Large intestine (tissue), 3 donors: Measurements from ENCODE around the gene LUC7L3. TPM values are rescaled to one million over a fixed set of nuclear protein-coding genes. Genes with fewer than 3 reads are reported as not detected.
"Not testable (repeated sequence)": the region's sequence is repeated elsewhere in the genome, so short reads cannot be mapped to it uniquely, and the experiment has no call there.

ENCODE experiments used
- DNase-seq, 2 donors: peaks; one replicate each; pipeline versions ENCODE4 v3.0.0 to v3.0.0-alpha.2; 2013
- H3K27ac ChIP-seq: one replicate; pipeline ENCODE4 v1.5.1; 2013; ENCODE audit warnings: low read length
- H3K27me3 ChIP-seq: 2 replicates; pipeline ENCODE4 v1.6.1; 2013; ENCODE audit warnings: low read length; ENCODE audit not compliant: control insufficient read depth, insufficient read depth
- H3K36me3 ChIP-seq: 2 replicates; pipeline ENCODE4 v1.6.1; 2013; ENCODE audit warnings: low read length; ENCODE audit not compliant: control insufficient read depth, insufficient read depth
- H3K4me1 ChIP-seq: one replicate; pipeline ENCODE4 v1.6.1; 2013; ENCODE audit warnings: low read length; ENCODE audit not compliant: control insufficient read depth, insufficient read depth
- H3K4me3 ChIP-seq: one replicate; pipeline ENCODE4 v1.5.1; 2013; ENCODE audit warnings: low read length
- H3K9me3 ChIP-seq: one replicate; pipeline ENCODE4 v1.6.1; 2013; ENCODE audit warnings: mild to moderate bottlenecking, low read depth, low read length, moderate library complexity; ENCODE audit not compliant: control insufficient read depth
- WGBS: methylation state at CpG from one replicate; pipeline ENCODE4 v1.1.5; 2013; ENCODE audit warnings: low lambda C conversion rate; ENCODE audit not compliant: insufficient coverage; 5-methylcytosine and 5-hydroxymethylcytosine counted together
- polyA plus RNA-seq: library from polyadenylated mRNA; unstranded; fragments of 120-200 nt; gene quantifications from one replicate; pipeline ENCODE4 v1.2.1, GENCODE V29; 2013

Gene LUC7L3
- polyA plus RNA-seq, 1 donor, result 273 TPM

DNA sequence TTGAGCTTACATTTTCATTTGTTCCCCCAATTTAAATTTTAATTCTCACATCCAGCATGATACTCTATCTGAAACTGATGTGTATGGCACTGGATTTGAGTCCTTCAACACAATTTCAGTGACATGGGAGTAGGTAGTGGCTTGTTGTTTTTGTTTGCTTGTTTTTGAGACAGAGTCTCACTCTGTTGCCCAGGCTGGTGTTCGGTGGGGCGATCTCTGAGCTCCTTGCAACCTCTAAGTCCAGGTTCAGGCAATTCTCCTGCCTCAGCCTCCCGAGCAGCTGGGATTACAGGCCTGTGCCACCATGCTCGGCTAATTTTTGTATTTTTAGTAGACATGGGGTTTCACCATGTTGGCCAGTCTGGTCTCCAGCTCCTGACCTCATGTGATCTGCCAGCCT, 10.3 kb upstream of the LUC7L3 start:
- not testable (repeated sequence) for H3K9me3 ChIP-seq, H3K36me3 ChIP-seq, H3K4me3 ChIP-seq, DNase-seq, H3K27me3 ChIP-seq
- Histone ChIP-seq H3K27ac (peak overlapping the region; percentile 82), H3K4me1 (peaks cover 13% of the 10 kb centered on the region)
- no CpG with 5 or more reads among the region's 4 CpGs for WGBS

DNA sequence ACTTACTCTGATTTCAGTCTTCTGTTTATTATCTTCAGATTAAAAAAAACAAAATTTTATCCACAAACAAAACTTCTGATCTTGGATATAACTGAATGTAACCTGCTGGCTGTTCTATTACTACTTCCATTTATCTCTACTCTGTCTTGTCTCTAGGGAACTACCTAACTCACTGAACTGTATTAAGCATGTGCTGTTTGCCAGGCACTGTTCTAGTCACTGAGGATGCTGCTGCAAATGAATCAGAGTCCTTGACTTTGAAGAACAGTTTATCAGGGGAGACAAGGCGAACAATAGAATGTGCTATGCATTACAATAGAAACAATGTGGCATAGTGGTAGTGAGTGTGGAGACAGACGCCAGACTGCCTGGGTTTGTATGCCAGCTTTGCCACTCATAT, 9.4 kb upstream of the LUC7L3 start:
- no peaks in the 10 kb centered on the region for H3K9me3 ChIP-seq
- no peak for DNase-seq
- H3K27ac ChIP-seq, result no peak overlapping the region
- H3K36me3 ChIP-seq, result peaks cover 1% of the 10 kb centered on the region
- no peak overlapping the region for H3K4me3 ChIP-seq
- WGBS, result no CpG with 5 or more reads among the region's 2 CpGs
- H3K4me1 ChIP-seq, result peaks cover 13% of the 10 kb centered on the region
- H3K27me3 ChIP-seq, result no peaks in the 10 kb centered on the region

DNA sequence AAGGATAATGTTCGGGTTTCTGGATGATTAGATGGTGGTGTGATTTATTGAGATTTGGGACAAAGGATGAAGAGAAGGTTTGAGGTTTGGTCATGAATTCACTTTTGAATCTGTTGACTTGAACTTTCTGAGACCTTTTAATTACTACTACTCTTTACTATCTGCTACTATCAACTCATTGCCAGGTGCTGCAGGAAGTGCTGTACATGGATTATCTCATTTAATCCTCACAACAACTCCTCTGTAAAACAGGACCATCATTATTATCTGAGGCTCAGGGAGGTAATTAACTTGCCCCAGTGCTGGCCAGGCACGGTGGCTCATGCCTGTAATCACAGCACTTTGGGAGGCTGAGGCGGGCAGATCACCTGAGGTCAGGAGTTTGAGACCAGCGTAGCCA, 8.8 kb upstream of the LUC7L3 start:
- H3K4me1 ChIP-seq, result peaks cover 13% of the 10 kb centered on the region
- H3K4me3 ChIP-seq, result no peak overlapping the region
- no peaks in the 10 kb centered on the region for H3K27me3 ChIP-seq
- H3K9me3 ChIP-seq, result no peaks in the 10 kb centered on the region
- H3K27ac ChIP-seq, result no peak overlapping the region
- WGBS, result no CpG with 5 or more reads among the region's 4 CpGs
- DNase-seq, result no peak
- no peaks in the 10 kb centered on the region for H3K36me3 ChIP-seq

DNA sequence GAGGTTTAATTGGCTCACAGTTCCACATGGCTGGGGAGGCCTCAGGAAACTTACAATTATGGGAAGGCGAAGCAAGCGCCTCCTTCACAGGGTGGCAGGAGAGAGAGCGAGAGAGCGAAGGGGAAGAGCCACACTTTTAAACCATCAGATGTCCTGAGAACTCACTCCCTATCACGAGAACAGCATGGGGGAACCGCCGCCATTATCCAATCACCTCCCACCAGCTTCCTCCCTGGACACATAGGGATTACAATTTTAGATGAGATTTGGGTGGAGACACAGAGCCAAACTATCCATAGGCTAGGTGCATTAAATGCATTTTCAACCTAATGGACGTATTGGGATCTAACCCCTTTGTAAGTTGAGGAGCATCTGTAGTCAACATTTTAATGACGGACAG, 6.8 kb upstream of the LUC7L3 start:
- Histone ChIP-seq H3K27me3 (no peaks in the 10 kb centered on the region), H3K4me3 (no peak overlapping the region), H3K9me3 (no peaks in the 10 kb centered on the region), H3K27ac (no peak overlapping the region), H3K4me1 (peaks cover 13% of the 10 kb centered on the region), H3K36me3 (no peaks in the 10 kb centered on the region)
- WGBS, result 84% methylated on average over 2 of the region's 9 CpGs
- DNase-seq, result no peak

GRCh38 chr17:50715471-50715870, 3.9 kb upstream of the LUC7L3 start:
- no peak for DNase-seq
- Histone ChIP-seq H3K9me3 (no peaks in the 10 kb centered on the region), H3K27ac (no peak overlapping the region), H3K4me1 (peaks cover 3% of the 10 kb centered on the region), H3K4me3 (no peak overlapping the region), H3K27me3 (no peaks in the 10 kb centered on the region), H3K36me3 (no peaks in the 10 kb centered on the region)
- WGBS, result no CpG with 5 or more reads among the region's 3 CpGs

DNA sequence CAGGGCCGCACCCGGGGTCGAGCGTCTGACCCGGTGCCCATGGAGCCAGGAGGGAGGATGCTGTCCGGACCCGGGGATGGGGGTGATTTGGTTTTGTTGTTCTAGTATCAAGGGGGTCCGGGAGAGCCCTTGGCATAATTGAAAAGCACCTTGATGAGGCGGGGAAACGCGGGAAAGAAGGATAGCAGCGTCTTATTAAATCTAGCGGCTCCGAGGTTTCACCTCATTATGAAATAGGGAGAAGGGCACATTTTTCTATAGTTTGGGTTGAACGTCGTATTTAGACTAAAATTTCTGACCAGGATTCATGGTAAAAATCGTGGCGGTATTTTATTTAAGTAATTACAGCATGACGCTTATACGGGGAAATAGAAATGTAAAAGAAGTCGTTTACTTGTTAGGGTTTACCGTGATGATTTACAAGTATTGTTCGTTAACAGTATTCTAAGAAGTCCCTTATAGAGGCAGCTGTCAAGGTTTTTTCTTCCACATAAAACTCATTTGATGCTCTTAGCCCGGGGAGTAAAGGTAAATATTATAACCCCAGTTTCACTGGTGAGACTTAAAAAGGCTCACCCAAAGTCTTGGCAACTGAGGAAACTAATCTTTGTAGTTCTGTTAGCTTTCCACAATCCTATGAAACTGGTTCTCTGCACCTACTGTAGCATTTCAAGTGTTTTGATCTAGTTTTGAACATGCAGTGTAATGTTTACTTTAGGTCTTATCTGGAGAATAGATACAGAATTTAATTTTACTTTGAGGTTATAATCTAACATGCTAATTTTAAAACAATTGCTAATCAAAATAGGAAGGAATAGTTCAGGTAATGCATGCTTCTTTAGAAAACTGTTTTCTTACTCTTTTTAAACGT, 756 bp downstream of the LUC7L3 start:
- Histone ChIP-seq H3K27me3 (no peaks in the 10 kb centered on the region), H3K9me3 (no peaks in the 10 kb centered on the region), H3K4me1 (peaks cover 19% of the 10 kb centered on the region), H3K36me3 (no peaks in the 10 kb centered on the region), H3K27ac (peak overlapping the region; percentile 98), H3K4me3 (peak overlapping the region; percentile 80)
- no peak for DNase-seq
- WGBS, result 2% methylated on average over 8 of the region's 25 CpGs

- H3K4me1 ChIP-seq, result peaks cover 27% of the 10 kb centered on the region
- 6% methylated on average over 2 of the region's 7 CpGs for WGBS
Observed at GRCh38 chr17:50721194-50722010, 2.0 kb downstream of the LUC7L3 start.

GRCh38 chr17:50722746-50723145, 3.3 kb downstream of the LUC7L3 start:
- 40% methylated on average over 1 of the region's 3 CpGs for WGBS
- Histone ChIP-seq H3K27ac (no peak overlapping the region), H3K4me3 (no peak overlapping the region), H3K4me1 (peaks cover 30% of the 10 kb centered on the region), H3K27me3 (no peaks in the 10 kb centered on the region), H3K9me3 (no peaks in the 10 kb centered on the region), H3K36me3 (no peaks in the 10 kb centered on the region)
- no peak for DNase-seq

More at GRCh38 chr17:50721194-50722010, 2.0 kb downstream of the LUC7L3 start:
- no peaks in the 10 kb centered on the region for H3K27me3 ChIP-seq
- H3K27ac ChIP-seq, result peak overlapping the region; percentile 98
- no peaks in the 10 kb centered on the region for H3K36me3 ChIP-seq
- peak overlapping the region; percentile 80 for H3K4me3 ChIP-seq
- peak; percentile 59 to 84 for DNase-seq
- H3K9me3 ChIP-seq, result no peaks in the 10 kb centered on the region

- H3K27me3 ChIP-seq, H3K27ac ChIP-seq, H3K4me3 ChIP-seq, H3K36me3 ChIP-seq, H3K9me3 ChIP-seq, DNase-seq: not testable (repeated sequence)
- H3K4me1 ChIP-seq, result peaks cover 29% of the 10 kb centered on the region
- WGBS, result 100% methylated on average over 1 of the region's 6 CpGs
Observed at GRCh38 chr17:50724622-50725021, 5.2 kb downstream of the LUC7L3 start.

GRCh38 chr17:50725769-50726655, 6.6 kb downstream of the LUC7L3 start:
- Histone ChIP-seq H3K27me3 (no peaks in the 10 kb centered on the region), H3K4me1 (peaks cover 29% of the 10 kb centered on the region), H3K4me3 (no peak overlapping the region), H3K36me3 (no peaks in the 10 kb centered on the region), H3K27ac (no peak overlapping the region), H3K9me3 (no peaks in the 10 kb centered on the region)
- 45% methylated on average over 6 of the region's 12 CpGs for WGBS
- peak in 1 of 2 donors; percentile 34 for DNase-seq
